ENCODE measurements around the gene EPHA7. TPM values are rescaled to one million over a fixed set of nuclear protein-coding genes. Genes with fewer than 3 reads are reported as not detected.

EPHA7 gene
- total RNA-seq, 1 experiment from 2014 or later: 9.6 TPM

DNA sequence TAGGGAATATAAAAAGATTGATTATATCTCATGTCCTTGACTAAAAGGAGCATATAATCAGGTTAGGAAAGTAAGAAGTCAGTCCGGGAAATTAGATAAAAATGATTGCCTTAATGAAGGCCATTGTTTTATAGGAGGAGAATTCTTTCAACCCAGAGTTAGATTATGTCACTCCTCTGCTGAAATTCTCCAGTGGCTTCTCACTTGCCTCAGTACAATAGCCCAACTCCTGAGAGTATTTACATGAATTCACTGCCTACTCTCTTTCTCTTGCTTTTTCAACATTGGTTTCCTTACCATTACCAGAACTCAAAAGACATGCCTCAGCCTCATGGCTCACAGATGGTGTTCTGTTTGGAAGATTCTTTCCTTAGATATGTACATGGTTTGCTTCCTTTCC, 114.9 kb downstream of the EPHA7 start:
- DNase-seq (ENCODE audit: low spot score): no peak
- POLR2A ChIA-PET: no interaction called here

DNA sequence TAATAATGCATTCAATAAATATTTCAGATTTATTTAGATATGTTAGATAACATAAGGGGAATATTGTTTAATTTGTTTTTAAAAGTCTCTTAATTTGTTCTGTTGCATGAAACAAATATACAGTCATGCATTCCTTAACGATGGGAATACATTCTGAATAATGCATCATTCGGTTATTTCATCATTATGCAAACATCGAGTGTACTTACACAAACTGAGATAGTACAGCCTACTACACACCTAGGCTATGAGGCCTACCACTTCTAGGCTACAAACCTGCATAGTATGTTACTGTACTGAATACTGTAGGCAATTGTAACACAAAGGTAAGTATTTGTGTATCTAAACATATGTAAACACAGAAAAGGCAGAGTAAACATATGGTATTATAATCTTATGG, 118.7 kb downstream of the EPHA7 start:
- ATAC-seq (no peak), DNase-seq (ENCODE audit: low spot score) (no peak)
- H3K27me3 Mint-ChIP-seq (ENCODE audit: low read depth): no peaks in the 10 kb centered on the region
- H3K4me1 Mint-ChIP-seq: peaks cover 6% of the 10 kb centered on the region
- TF ChIP-seq, protein P1, sequence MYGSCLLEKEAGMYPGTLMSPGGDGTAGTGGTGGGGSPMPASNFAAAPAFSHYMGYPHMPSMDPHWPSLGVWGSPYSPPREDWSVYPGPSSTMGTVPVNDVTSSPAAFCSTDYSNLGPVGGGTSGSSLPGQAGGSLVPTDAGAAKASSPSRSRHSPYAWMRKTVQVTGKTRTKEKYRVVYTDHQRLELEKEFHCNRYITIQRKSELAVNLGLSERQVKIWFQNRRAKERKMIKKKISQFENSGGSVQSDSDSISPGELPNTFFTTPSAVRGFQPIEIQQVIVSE (CRISPR knock-in tag; IDR thresholded peaks at IDR 0.05; ENCODE audit: borderline replicate concordance): no peak
- TF ChIP-seq, protein P2, sequence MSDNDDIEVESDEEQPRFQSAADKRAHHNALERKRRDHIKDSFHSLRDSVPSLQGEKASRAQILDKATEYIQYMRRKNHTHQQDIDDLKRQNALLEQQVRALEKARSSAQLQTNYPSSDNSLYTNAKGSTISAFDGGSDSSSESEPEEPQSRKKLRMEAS (CRISPR knock-in tag; IDR thresholded peaks at IDR 0.05): no peak
- TF ChIP-seq, protein P3, sequence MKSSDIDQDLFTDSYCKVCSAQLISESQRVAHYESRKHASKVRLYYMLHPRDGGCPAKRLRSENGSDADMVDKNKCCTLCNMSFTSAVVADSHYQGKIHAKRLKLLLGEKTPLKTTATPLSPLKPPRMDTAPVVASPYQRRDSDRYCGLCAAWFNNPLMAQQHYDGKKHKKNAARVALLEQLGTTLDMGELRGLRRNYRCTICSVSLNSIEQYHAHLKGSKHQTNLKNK (CRISPR knock-in tag; IDR thresholded peaks at IDR 0.05): no peak
- TF ChIP-seq PRRX2 (CRISPR knock-in tag; IDR thresholded peaks at IDR 0.05): no peak
- TF ChIP-seq, protein P4, sequence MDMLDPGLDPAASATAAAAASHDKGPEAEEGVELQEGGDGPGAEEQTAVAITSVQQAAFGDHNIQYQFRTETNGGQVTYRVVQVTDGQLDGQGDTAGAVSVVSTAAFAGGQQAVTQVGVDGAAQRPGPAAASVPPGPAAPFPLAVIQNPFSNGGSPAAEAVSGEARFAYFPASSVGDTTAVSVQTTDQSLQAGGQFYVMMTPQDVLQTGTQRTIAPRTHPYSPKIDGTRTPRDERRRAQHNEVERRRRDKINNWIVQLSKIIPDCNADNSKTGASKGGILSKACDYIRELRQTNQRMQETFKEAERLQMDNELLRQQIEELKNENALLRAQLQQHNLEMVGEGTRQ (CRISPR knock-in tag; IDR thresholded peaks at IDR 0.05): no peak
- TF ChIP-seq ZNF671 (CRISPR knock-in tag; IDR thresholded peaks at IDR 0.05): no peak
- no peak overlapping the region for H3K27ac Mint-ChIP-seq
- ChIA-PET POLR2A (no interaction called here), CTCF (no interaction called here)
- peaks cover 6% of the 10 kb centered on the region for H3K9me3 Mint-ChIP-seq
- no peaks in the 10 kb centered on the region for H3K36me3 Mint-ChIP-seq
- H3K4me3 Mint-ChIP-seq: no peak overlapping the region

More for the DNA sequence above, 114.9 kb downstream of the EPHA7 start:
- no peaks in the 10 kb centered on the region for H3K36me3 Mint-ChIP-seq
- no peak overlapping the region for H3K4me3 Mint-ChIP-seq
- peak; percentile 70 for ATAC-seq
- no peak overlapping the region; the same call in 1 of the 2 replicates for H3K27ac Mint-ChIP-seq
- TF ChIP-seq NR3C1 (CRISPR knock-in tag; conservative IDR thresholded peaks at IDR 0.05; ENCODE audit: low read depth): no peak
- no peak for TF ChIP-seq EMX1 (CRISPR knock-in tag; IDR thresholded peaks at IDR 0.05)
- TF ChIP-seq PRRX2 (CRISPR knock-in tag; IDR thresholded peaks at IDR 0.05): no peak
- no peak for TF ChIP-seq FOXK1 (CRISPR knock-in tag; IDR thresholded peaks at IDR 0.05)
- TF ChIP-seq, protein P5, sequence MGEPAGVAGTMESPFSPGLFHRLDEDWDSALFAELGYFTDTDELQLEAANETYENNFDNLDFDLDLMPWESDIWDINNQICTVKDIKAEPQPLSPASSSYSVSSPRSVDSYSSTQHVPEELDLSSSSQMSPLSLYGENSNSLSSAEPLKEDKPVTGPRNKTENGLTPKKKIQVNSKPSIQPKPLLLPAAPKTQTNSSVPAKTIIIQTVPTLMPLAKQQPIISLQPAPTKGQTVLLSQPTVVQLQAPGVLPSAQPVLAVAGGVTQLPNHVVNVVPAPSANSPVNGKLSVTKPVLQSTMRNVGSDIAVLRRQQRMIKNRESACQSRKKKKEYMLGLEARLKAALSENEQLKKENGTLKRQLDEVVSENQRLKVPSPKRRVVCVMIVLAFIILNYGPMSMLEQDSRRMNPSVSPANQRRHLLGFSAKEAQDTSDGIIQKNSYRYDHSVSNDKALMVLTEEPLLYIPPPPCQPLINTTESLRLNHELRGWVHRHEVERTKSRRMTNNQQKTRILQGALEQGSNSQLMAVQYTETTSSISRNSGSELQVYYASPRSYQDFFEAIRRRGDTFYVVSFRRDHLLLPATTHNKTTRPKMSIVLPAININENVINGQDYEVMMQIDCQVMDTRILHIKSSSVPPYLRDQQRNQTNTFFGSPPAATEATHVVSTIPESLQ (CRISPR knock-in tag; IDR thresholded peaks at IDR 0.05): no peak
- TF ChIP-seq CBFB (CRISPR knock-in tag; IDR thresholded peaks at IDR 0.05; ENCODE audit: low read depth): no peak
- H3K4me1 Mint-ChIP-seq: peaks cover 6% of the 10 kb centered on the region
- H3K27me3 Mint-ChIP-seq (ENCODE audit: low read depth): no peaks in the 10 kb centered on the region
- H3K9me3 Mint-ChIP-seq: peaks cover 4% of the 10 kb centered on the region
- CTCF ChIA-PET: no interaction called here

DNA sequence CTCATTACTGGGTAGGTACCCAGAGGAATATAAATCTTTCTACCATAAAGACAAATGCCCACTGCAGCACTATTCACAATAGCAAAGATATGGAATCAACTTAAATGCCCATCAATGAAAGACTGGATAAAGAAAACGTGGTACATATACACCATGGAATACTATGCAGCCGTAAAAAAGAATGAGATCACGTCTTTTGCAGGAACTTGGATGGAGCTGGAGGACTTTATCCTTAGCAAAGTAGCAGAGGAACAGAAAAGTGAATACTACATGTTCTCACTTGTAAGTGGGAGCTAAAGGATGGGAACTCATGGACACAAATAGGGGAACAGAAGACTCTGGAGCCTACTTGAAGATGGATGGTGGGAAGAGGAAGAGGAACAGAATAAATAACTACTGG, 119.7 kb downstream of the EPHA7 start:
- ATAC-seq (no peak), DNase-seq (ENCODE audit: low spot score) (no peak)
- ChIA-PET CTCF (no interaction called here), POLR2A (no interaction called here)
- Mint-ChIP-seq H3K27ac (no peak overlapping the region), H3K27me3 (ENCODE audit: low read depth) (no peaks in the 10 kb centered on the region), H3K36me3 (no peaks in the 10 kb centered on the region), H3K9me3 (peaks cover 6% of the 10 kb centered on the region), H3K4me1 (peaks cover under 1% of the 10 kb centered on the region), H3K4me3 (no peak overlapping the region)
- no peak for TF ChIP-seq FOXK1 (CRISPR knock-in tag; IDR thresholded peaks at IDR 0.05)

DNA sequence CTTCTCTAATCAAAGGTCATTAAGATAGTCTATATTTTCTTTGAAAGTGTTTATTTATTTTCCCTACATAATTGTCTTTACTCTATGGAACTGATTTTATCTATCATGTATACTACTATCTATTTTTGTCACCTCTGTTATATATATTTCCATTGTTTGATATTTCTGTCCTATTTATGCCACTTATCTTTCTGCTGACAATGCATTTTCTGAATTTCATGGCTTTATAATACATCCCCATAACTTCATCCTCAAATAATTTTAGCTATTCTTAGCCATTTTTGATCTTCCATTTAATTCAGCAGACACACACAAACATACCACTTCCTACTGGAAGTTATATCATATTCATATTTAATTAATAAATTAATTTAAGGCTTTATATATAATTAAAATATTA, 123.7 kb downstream of the EPHA7 start:
- Mint-ChIP-seq H3K36me3 (no peaks in the 10 kb centered on the region), H3K27me3 (ENCODE audit: low read depth) (no peaks in the 10 kb centered on the region), H3K27ac (no peak overlapping the region), H3K4me3 (no peak overlapping the region), H3K4me1 (no peaks in the 10 kb centered on the region), H3K9me3 (peaks cover 6% of the 10 kb centered on the region)
- ChIA-PET CTCF (no interaction called here), POLR2A (no interaction called here)
- TF ChIP-seq HMGA2 (CRISPR knock-in tag; IDR thresholded peaks at IDR 0.05) (0 out of 2 replicates have a peak, but pooled peaks have one; percentile 29), NR2C2 (CRISPR knock-in tag; IDR thresholded peaks at IDR 0.05) (no peak), ZNF416 (CRISPR knock-in tag; IDR thresholded peaks at IDR 0.05) (no peak)
- TF ChIP-seq, protein P5 (CRISPR knock-in tag; IDR thresholded peaks at IDR 0.05): no peak
- no peak for DNase-seq (ENCODE audit: low spot score)
- no peak for ATAC-seq
